Ishikawa (cell line): ENCODE results near the gene HCFC1R1.
A peak's percentile ranks its signal among the peaks of the same experiment; 100 is the strongest.

ENCODE experiments used
- CEBPB ChIP-seq: IDR thresholded peaks from 2 replicates; pipeline ENCODE4 v1.6.1; 2012
- CREB1 ChIP-seq: IDR thresholded peaks from 2 replicates; pipeline ENCODE4 v1.6.1; 2012; ENCODE audit warnings: low read depth
- EGR1 ChIP-seq: IDR thresholded peaks from 2 replicates; pipeline ENCODE4 v1.6.1; 2012
- EP300 ChIP-seq: IDR thresholded peaks from 2 replicates; pipeline ENCODE4 v1.6.1; 2012; ENCODE audit warnings: borderline replicate concordance
- FOXM1 ChIP-seq: IDR thresholded peaks from 2 replicates; pipeline ENCODE4 v1.6.1; 2012; ENCODE audit warnings: low read depth, borderline replicate concordance
- MAX ChIP-seq: IDR thresholded peaks from 2 replicates; pipeline ENCODE4 v1.6.1; 2012
- NFIC ChIP-seq: IDR thresholded peaks from 2 replicates; pipeline ENCODE4 v1.6.1; 2012
- RAD21 ChIP-seq: IDR thresholded peaks from 2 replicates; pipeline ENCODE4 v1.6.1; 2012; ENCODE audit warnings: low read depth
- REST ChIP-seq: IDR thresholded peaks from 2 replicates; pipeline ENCODE4 v1.6.1; 2012; ENCODE audit warnings: low read depth, mild to moderate bottlenecking
- TAF1 ChIP-seq: IDR thresholded peaks from 2 replicates; pipeline ENCODE4 v1.6.1; 2012; ENCODE audit warnings: low read depth, mild to moderate bottlenecking
- TCF12 ChIP-seq: IDR thresholded peaks from 2 replicates; pipeline ENCODE4 v1.6.1; 2012; ENCODE audit warnings: low read depth
- TEAD4 ChIP-seq: IDR thresholded peaks from 2 replicates; pipeline ENCODE4 v1.6.1; 2012
- USF1 ChIP-seq: IDR thresholded peaks from 2 replicates; pipeline ENCODE4 v1.6.1; 2012
- YY1 ChIP-seq: IDR thresholded peaks from 2 replicates; pipeline ENCODE4 v1.6.1; 2012; ENCODE audit warnings: low read depth
- ZBTB7A ChIP-seq: IDR thresholded peaks from 2 replicates; pipeline ENCODE4 v1.6.1; 2012; ENCODE audit warnings: low read depth

HCFC1R1 gene

GRCh38 chr16:3004781-3005284, 18.9 kb downstream of the HCFC1R1 start:
- peak; percentile 55 for TF ChIP-seq EGR1
- no peak for TF ChIP-seq REST
- no peak for TF ChIP-seq EP300
- TF ChIP-seq ZBTB7A: 0 out of 2 replicates have a peak, but pooled peaks have one; percentile 44
- TF ChIP-seq CREB1: no peak
- no peak for TF ChIP-seq YY1
- no peak for TF ChIP-seq NFIC
- TF ChIP-seq USF1: peak; percentile 69
- no peak for TF ChIP-seq RAD21
- no peak for TF ChIP-seq TCF12
- no peak for TF ChIP-seq TEAD4
- peak; percentile 56 for TF ChIP-seq MAX
- TF ChIP-seq CEBPB: no peak
- no peak for TF ChIP-seq FOXM1
- TF ChIP-seq TAF1: peak; percentile 17; the same call in 1 of the 2 replicates

- TF ChIP-seq TCF12: no peak
- TF ChIP-seq FOXM1: no peak
- no peak for TF ChIP-seq MAX
- no peak for TF ChIP-seq EGR1
- TF ChIP-seq YY1: no peak
- TF ChIP-seq ZBTB7A: no peak
These were observed 19.4 kb downstream of the HCFC1R1 start for GRCh38 chr16:3004319-3004718.

- TF ChIP-seq MAX (peak; percentile 76), RAD21 (peak; percentile 92), EGR1 (no peak), TCF12 (0 out of 2 replicates have a peak, but pooled peaks have one; percentile 41)
These were observed 20.0 kb downstream of the HCFC1R1 start for GRCh38 chr16:3003582-3004270.

- no peak for TF ChIP-seq EGR1
These were observed 22.4 kb downstream of the HCFC1R1 start for GRCh38 chr16:3001316-3001715.

- TF ChIP-seq EGR1: no peak
- TF ChIP-seq TEAD4: no peak
- TF ChIP-seq CEBPB: no peak
- TF ChIP-seq NFIC: no peak
- no peak for TF ChIP-seq CREB1
These were observed 23.2 kb downstream of the HCFC1R1 start for GRCh38 chr16:3000540-3000939.

- TF ChIP-seq TCF12: no peak
- TF ChIP-seq TEAD4: no peak
- no peak for TF ChIP-seq EGR1
- no peak for TF ChIP-seq CREB1
- TF ChIP-seq MAX: no peak
- no peak for TF ChIP-seq CEBPB
- no peak for TF ChIP-seq NFIC
These were observed 23.8 kb downstream of the HCFC1R1 start for GRCh38 chr16:2999929-3000328.

- TF ChIP-seq YY1 (no peak), EP300 (no peak), MAX (no peak), FOXM1 (no peak), TAF1 (no peak), NFIC (no peak), CEBPB (no peak), TCF12 (no peak), USF1 (no peak)
These were observed 27.4 kb downstream of the HCFC1R1 start for GRCh38 chr16:2996298-2996697.
